ENCODE data around the gene CTSD.

The CTSD gene

DNA sequence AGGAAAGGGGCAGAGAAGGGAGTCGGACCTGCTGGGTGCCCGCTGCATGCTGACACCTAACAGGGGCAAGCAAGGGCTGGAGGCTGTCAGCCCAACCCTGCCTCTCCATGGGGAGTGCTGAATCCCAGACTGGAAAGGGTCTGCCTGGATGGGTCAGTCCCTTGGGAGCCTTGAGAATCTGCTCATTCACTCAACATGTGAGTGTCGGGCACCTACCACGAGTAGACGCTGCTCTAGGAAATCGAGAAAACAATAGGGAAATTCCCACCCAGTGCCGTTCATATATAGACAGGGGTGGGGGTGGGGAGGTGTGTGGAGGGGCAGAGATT lies 4.4 kb upstream of the CTSD start:
- DNase-seq, result no peak

DNA sequence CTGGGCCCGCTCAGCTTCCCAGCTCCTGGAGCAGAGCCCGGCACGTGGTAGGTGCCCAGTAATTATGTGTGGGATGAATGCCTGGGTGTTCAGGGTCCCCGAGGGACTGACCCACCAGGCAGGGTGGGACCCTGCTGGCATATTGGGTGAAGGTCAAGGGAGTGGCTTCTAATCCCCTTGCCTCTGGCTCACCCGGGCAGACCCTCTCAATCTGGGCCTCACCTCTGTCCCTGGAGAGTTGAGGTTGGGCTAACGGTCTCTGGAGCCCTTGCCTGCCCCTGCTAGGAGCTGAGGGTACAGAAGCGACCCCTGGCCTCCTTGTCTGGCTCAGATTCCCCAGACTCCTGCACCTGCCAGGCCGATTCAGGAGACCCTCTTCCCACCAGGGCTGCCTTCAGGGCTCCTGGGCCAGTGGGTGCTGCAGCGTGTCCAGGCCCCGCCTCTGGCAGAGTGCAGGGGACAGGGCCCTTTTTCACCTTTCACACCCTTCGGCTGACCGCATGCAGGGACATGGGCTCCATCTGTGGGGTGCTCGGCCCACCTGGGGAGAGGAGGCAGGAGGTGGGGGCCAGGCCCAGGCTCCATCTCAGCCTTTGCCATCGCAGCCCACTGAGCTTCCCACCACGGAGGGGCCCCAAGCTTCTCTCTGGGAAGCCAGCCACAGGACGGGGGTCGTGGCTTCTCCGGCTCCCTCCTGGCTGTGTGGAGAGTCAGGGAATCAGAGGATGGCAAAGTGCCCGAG lies 3.8 kb upstream of the CTSD start:
- no peak for DNase-seq

DNA sequence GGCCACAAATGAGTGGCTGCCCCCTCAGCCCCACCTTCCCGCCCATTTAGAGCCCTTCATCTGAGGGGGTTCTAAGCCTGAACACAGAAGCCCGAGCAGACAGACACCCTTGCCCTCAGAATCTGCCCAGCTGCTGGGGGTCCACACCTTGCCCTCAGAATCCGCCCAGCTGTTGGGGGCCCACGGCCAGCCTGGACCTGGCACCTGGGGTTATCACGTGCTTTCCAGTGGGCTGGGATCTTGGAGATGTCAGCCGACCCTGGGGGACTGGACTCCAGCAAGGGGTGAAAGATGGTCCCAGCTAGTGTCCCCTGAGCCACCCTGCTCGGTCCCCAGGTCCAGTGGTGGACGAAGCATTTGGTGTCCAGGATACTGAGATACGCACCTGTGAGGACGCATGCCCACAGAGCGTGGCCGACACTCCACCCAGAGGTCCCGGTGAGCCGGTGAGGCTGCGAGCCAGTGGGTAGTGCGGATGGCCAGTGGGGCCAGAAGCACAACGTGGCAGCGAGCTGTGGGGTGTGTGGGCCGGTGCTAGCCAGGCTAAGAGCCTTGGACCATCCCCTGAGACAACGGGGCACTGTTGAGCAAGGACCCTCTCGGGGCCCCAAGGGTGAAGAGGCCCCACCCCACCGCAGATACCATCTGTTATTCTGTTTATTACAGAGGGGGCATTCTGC lies 3.1 kb upstream of the CTSD start:
- no peak for DNase-seq

DNA sequence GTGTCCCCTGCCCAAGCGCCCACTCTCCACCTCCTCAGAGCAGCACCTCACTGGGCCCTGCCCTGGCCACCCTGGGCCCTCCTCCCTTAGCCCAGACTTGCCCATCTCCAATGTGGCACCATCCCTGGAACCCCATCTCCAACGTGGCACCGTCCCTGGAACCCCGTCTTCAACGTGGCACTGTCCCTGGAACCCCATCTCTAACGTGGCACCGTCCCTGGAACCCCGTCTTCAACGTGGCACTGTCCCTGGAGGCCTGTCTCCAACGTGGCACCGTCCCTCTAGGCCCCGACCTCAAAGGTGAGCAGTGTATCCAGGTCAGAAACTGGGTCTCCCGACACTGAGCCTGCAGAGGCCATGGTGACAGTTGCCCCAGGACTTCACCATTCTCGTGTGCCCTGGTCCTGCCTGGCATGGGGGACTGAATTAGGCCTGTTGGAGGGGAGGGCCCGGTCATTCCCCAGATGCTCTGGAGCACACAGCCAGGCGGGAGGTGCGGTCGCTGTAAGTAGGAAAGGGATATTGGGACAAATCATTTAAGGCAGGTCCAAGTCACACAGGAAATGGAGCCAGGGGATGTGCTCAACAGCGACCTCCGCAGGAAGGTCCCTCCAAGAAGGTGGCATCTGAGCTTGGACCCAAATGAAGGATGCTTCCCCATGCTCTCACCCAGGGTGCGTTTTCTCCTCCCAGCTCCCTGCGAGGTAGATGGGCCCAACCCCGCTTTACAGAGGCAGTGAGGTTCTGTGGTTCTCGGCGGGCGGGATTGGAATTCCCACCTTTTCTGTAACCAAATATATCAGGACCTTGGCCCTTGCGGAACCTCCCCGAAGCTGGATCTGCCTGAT lies 2.4 kb upstream of the CTSD start:
- DNase-seq, result no peak

DNA sequence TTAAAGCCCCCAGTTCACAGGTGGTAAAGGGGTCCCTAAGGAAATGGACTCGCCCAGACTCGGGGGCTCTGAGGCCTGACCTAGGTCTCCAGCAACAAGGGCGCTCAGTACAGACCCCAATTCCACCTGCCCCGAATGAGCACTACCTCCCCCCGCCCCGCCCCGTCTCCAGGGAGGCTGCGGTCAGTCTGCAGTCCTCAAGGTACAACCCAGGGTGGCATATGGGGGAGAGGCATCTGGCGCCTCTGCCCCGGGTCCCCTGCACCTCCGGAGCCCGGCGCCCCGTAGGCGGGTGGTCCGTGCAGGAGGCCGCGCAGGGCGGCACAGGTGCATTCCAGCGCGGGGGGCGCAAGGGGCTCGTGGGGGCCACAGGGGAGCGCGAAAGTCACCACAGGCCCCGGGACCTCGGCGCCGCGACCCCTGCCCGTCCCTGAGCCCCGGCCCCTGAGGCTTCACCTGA lies 361 bp downstream of the CTSD start:
- no peak for DNase-seq

DNA sequence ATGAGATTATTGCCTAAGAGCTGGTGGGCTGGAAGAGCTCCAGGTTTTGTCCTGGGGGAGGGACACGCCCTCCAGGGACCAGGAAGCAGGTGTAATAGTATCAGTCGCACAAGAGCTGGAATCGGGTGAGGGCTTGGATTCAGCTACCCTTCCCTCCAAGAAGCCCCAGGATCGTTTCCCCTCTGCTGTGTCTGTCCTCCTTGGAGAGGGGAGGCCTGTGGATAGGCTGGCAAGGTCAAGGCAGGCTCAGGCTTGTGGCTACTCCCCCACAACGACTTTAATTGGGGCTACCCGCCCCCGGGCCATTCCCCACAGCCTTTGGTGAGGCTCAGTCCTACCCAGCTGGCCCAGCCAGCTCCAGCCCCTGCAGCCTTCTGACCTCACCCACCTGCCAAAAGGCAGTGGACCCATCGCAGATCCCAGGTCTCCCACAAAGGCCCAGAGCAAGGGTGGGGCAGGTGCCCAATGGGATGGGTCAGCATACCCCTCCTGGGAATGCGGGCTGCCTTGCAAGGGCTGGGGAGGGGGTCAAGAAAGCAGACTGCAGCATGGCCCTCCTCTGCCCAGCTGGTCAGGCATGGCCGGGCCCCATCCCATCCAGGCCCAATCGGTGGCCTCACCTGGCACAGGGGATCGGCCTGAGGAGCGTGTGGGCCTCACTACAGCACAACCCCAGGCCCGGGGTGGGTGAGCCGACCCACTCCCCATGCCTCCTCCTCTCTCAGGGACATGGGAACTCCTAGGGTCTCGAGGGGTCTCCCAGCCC lies 1.0 kb downstream of the CTSD start:
- no peak for DNase-seq

DNA sequence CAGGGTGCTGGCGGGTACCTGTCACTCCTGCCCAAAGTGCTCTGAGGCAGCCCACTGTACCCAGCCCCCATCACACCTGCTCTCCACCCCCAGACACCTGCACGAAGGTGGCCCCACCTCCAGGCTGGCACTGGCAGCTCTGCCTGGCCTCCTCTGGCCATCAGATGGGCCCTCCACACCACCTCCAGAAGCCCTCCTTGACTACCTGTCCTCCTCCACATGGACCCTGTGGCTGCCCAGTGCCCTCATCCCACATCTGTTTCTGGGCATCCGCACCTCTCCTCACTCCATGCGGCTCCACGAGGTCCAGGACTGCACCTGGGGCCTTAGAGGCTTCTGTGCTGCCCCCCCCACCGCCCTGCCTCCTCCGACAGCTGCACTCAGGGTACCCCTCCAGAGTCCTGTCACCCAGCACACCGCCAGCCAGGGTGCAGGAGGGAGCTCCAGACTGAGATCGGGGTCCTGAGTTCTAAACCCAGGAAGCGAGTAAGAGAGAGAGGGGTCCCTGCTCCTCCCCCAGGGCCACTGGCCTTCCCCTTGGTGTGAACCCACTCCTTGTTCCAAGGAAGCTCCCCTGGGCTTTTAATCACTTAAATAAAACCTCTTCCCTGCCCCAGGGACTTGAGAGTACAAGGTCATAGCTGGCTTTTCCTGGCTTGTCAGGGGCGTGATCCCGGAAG lies 1.7 kb downstream of the CTSD start:
- no peak for DNase-seq

DNA sequence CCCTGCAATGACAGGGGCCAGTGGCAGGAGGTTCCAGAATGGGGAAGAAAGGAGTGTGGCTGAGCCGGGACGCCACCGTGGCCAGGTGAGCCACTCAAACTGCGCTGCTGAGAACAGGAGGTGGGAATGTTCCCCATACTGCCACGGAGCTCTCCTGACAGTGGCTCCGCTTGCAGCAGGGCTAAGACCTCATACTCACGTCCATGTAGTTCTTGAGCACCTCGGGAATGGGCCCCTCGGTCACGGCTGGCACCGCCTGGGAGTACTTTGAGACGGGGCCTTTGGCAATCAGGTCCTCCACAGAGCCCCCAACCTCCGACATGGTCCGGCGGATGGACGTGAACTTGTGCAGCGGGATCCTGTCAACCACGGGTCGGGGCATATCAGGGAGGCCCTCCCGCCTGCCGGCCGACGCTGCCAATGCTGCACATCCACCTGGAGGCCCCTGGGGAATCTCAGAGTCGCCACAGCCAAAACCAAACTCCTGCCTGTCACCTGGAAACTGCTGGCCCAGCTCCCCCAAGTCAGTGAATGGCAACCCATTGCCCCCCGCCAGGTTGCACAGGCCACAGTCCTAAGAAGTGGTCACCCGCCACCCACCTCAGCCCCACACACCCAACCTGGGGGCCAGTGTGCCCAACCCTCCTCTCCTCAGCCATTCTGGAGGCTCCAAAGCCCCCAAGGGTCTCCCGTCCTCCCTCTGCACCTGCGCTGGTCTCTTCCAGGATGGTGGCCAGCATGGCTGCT lies 2.4 kb downstream of the CTSD start:
- no peak for DNase-seq

DNA sequence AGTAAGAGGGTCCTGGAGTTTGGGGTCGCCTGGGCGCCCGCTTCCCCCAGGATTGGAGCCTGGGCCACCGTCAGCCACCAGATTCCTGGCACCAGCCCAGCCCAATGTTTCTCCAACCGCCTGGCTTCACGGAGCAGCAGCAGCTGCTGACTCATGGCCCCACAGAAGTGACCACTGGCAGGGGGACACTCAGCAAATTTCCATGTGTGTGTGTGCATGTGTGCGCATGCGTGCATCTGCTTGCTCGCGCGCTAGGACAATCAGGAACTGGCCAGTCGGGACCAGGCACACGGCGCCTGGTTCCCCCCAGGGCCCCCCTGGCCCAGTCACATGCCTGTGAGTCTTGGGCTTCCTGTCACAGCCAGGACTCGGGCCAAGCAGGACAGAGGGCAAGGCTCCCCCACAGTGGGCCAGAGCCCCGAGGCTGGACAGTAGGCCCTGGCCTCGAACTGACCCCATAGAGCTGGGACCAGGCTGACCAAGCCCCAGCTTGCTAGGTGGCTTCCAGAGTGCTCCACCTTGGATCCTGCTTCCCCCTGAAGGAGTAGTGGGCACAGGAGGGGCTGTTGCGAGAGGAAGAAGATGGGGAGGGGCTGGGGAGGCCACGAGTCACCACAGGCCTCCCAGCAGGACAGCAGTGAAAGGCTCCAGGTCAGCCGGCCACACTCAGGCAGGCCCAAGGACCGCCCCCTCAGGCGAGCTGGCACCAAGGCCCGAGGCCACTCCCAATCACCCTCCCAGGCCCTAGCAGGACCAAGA lies 3.2 kb downstream of the CTSD start:
- DNase-seq, result no peak

DNA sequence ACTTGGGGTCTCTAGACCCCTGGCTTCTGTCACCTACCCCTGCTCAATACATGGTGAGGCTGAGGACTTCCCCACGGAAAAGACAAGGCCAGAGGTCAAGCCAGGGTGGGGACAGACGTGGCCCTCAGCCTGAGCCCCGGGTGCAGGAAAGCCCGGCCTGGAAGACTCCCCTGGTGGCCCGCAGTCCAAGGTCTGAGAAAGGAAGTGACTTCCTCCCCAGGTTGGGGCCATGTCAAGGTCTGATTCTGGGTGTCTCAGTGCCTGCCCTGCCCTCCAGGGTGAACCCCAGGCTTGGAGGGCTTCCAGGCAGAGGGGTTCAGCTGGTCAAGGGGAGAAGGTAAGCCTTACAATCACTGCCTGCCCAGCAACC lies 3.9 kb downstream of the CTSD start:
- no peak for DNase-seq

DNA sequence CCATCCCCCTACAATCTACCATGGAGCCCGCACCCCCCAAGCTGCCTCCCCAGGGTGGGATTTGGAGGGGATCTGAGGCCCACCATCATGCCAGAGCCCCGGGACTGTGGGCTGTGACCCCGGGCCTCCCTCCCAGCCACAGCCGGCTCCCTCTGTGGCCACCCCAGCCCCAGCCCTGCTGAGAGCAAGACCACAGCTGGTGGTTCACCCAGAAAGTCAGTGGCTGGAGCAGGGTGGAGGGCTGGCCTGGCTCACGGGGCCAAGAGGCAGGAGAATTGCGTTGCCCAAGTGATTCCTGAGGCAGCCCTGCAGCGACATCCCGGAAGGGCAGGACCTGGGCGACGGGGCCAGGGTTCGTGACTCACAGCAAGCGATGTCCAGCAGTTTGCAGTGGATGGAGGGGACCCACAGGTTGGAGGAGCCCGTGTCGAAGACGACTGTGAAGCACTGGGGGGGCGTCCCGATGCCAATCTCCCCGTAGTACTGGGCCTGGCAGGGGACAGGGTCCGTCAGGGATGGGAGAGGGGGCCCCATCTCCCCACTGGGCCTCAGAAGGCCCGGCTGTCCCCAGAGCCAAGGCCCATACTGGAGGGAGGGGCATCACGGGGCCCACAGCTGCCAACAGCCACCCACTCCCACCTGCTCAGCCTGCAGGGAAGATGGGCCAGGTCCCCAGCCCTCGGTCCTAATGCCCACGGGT lies 4.4 kb downstream of the CTSD start:
- DNase-seq, result no peak

DNA sequence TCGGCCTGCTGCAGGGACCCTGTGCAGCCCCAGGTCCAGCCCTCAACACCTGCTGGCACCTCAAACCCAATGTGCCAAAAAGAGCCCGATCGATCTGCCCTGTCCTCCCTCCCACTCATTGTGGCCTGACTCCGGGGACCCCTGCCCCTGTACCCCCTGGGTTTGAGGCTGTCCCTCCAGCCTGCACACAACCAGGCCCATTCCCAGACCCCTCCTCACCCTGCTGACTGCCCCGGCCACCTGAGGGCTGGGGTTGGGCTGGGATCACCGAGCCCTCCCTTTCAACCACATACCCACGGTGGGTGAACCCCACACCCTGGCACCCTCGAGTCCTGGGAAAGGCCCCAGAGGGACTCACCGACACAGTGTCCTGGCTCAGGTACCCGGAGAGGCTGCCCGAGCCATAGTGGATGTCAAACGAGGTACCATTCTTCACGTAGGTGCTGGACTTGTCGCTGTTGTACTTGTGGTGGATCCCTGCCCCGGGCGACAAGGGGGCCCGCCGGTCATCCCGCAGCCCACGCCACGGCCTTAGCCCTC lies 5.0 kb downstream of the CTSD start:
- DNase-seq, result no peak

DNA sequence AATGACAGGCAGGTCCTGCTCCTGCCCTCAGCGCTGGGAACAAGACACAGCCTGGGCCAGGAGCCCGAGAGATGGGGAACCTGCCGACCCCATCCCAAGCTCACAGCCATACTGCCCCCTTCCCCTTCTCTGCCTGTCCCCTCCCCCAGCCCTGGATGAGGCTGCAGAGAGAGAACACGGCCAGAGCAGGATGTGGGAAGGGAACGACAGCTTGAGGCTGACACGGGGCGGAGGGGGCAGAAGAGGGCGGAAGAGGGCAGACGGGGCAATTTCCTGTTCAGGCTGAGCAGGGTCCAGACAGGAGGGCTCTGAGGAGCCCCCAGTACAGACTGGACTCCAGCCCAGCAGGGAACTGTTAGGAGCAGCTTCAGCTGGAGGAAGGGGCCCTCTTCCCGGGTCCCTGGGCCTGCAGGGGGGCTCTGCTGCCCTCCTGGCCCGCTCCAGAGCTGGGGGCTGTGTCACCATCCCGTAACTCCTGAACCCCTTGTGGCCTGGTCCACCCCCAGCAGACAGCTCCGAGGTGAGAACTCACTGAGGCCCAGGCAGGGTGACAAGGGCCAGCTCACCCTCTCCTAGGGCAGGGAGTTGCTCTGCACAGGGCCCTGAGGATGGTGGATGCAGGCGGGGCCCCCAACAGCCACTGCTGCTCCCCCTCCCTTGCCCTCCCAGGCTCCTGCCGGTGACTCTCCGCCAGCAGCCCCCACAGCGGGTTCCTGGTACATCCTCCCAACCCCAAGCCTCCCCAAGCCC lies 5.7 kb downstream of the CTSD start:
- DNase-seq, result no peak

DNA sequence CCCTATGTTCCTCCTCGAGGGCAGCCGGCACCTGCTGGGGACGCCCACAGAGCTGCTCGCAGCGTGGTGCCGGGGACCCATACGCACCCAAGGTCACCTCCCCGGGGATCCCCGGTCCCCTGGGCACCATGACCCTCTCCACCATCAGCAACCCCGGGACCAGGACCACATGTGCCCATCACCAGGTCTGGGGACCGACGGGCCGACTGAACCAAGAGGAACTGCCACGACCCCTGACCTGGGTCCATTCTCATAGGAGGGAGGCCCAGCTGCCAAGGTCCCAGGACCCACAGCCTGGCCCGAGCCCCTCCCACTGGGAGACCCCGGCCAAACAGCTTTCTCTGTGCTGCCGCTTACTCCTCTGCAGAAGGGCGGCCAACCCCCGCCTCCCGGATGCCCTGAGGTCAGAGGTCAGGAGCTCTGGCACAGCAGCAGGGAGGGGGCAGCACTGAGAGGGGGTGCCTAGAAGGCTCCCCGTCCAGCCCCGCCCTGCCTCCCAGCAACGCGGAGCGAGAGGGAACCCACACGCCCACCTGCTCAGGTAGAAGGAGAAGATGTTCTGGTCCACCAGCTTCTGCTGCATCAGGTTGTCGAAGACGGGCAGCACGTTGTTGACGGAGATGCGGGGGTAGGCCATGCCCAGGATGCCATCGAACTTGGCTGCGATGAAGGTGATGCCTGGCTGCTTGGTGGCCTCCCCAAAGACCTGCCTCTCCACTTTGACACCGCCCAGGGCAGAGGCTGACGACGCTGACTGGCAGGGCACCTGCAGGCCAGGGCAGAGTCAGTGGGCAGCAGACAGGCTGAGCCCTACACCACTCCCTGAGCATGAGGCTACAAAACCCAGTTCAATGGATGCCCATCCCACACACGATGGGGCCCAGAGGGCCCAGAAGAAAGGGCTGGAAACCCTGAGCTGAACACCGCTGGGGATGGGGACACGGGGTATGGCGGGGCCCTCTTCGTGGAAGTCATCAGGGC lies 6.6 kb downstream of the CTSD start:
- DNase-seq, result no peak

DNA sequence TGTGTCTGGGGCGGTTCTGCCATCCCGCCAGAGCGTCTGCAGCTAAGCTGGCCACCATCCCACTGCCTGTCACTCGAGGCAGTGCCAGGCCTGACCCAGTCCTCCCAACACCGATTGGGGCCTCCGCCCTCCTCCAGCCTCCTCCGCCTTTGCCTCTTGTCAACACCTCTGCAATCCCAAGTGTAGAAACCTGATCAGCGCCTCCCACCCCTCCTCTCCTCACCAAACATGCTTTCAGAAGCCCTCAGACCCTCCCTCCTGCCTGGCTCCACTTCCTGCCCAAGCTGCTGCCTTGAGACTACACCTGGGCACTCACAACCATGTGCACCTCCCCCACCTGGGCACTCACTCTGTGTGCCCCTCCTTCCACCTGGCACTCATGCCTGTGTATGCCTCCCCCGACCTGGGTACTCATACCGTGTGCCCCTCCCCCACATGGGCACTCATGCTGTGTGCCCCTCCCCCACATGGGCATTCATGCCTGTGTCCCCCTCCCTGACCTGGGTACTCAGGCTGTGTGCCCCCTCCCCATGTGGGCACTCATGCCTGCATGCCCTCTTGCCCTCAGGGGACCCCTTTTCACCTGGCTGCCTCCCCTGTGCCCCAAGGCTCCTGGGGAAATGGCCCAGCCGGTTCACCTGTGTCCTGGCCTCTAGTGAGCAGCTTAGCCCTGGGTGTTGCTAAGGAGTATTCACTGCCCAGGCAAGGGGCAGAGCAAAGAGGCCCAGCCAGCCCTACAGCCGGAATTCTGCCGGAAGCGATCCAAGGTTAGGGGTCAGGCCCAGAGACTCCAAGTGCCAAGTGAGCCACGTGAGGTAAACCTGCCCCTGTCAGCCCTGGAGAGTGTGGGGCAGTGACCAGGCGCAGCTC lies 7.8 kb downstream of the CTSD start:
- DNase-seq, result no peak

DNA sequence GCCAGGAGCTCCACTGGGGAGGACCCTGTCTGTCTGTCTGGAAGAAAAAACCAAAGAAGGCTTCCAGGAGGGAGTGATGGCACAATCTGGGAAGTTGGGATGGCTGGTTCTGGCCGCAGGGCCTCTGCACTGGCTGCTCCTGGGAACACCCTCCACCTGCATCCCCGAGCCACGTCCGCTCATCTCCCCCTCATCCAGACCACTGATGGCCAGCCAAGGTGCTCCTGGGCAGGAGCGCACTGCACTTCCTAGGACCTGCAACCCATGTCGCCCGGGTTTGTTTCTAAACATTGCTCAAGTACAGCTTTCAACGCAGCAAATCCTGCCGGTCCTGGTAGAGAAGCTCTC lies 8.4 kb downstream of the CTSD start:
- no peak for DNase-seq
